Measurements from ENCODE around the gene PMP22.
"Not testable (repeated sequence)": the region's sequence is repeated elsewhere in the genome, so short reads cannot be mapped to it uniquely, and the experiment has no call there.

The PMP22 gene

DNA sequence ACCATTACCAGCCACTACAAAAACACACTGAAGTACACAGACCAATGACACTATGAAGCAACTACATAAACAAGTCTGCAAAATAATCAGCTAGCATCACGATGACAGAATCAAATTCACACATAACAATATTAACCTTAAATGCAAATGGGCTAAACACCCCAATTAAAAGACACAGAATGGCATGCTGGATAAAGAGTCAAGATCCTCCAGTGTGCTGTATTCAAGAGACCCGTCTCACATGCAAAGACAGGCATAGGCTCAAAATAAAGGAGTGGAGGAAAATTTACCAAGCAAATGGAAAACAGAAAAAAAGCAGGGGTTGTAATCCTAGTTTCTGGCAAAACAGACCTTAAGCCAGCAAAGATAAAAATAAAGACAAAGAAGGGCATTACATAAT, 64.6 kb downstream of the PMP22 start:
- not testable (repeated sequence) for DNase-seq

DNA sequence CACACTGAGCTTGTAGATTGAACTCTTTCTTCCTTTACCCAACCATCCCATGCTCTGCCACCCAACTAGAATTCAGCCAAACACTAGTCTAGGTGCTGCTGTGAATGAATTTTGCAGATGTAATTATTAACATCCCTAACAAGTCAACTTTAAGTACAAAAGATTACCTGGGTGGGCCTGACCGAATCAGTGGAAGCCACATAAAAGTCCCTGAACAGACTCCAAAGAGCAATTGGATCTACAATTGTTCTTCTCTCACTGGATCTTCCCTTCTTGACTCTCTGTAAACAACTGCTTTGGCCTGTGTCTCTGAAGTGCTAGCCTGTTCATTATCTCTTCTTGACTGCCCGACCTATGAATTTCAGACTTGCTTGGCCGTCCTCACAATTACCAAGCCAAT, 67.9 kb downstream of the PMP22 start:
- DNase-seq: no peak

DNA sequence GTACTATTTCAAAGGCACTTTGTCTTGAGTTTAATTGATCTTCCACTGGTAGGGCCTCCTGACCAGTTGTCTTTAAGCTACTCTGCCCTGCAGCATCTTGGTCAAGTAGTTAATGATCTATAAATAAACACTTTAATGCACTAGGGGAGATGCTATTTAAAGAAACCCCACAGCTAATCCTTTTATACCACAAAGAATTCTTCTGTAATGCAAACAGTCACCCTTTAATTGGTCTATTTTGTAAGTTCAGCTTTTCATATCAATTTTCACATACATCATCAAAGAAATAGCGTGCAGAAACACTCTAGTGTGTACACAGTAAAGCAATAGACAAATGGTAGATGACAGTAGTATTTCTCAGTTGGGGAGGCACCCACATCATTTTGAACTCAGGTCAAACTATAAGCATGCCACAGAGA, 70.3 kb downstream of the PMP22 start:
- DNase-seq: no peak

DNA sequence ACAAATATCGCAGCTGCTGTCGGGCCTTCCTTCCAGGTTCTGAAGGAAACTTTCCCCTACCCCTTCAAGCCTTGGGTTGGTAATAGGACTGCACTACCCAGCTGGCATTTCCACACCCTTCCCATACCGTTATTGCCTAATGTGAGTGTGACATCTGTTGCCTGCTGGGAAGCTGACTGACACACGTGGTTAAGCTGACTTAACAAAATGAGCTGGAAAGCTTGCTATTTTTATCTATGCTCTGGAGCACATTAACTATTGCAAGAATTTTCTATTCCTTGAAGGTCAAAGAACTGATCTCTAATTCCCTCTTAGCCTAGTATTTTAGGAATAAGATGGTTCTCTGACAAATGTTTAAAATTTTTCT, 79.5 kb downstream of the PMP22 start:
- DNase-seq: no peak

DNA sequence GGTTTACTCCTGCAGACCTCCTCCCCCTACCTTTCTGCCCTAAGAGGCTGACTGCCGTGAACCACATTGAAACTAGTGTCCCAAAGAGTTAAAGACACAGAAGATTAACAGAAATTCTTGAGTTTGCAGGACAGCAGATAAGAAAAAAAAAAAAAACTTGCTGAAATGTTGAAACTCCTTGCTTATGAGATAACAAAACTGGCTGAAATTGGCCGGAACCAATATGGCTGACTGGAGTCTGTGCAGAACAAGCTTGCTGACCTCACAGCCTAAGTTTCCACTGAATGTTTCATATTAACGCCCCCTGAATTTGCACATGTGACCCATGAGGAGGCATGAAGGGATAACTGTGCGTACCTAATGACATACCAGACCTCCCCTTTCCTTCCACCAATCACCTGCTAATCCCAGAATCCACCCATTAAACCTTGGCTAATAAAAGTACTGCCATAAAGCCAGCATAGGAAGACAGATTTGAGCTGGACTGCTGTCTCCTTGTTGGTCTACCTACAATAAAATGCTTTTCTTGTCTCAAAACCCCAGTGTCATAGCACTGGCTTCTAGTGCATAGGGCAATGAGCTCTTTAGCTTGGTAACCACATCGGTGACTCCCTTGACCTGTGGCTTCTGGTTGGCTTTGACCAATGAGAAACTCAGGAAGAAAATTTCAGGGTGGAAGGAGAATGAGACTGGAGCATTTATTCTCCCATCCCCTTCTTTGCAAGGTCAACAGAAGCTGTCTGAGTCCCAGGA, 80.1 kb downstream of the PMP22 start:
- no peak for DNase-seq

DNA sequence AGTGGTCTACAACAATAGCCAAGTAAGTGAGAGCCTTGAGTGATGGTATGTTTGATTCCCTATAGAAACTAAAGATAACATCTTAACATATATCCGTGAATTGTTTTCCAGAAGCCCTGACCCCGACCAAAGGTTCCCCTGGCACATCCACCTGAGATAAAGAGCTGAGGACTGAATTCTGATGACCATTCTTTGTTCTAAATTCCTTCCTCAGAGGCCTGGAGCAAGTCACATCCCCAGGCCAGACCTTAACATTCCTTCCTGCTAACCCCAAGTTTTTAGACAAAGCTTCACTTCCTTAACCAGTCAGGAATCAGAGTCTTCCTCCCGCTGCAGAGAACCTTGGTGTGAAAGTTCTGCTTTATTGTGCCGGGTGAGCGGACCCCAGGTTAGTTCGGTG, 83.3 kb downstream of the PMP22 start:
- DNase-seq: no peak

DNA sequence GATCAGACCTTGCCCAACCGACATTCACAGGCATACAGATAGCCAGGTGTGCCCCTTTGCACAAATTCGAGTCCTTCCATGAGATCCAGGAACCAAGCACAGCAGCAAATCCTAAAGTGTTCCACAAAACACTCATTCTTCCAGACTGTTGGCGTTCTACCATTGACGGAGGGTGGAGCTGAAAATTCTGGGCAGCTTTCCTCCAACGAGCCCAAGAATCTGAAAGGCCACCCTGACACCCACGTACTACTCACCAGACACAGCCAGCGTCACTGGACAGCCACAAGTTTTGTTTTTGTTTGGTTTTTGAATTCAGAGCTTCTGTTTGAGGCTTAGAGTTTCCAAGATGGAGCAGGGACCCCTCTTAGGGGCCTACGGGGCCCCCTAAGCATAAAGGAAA, 83.8 kb downstream of the PMP22 start:
- no peak for DNase-seq

DNA sequence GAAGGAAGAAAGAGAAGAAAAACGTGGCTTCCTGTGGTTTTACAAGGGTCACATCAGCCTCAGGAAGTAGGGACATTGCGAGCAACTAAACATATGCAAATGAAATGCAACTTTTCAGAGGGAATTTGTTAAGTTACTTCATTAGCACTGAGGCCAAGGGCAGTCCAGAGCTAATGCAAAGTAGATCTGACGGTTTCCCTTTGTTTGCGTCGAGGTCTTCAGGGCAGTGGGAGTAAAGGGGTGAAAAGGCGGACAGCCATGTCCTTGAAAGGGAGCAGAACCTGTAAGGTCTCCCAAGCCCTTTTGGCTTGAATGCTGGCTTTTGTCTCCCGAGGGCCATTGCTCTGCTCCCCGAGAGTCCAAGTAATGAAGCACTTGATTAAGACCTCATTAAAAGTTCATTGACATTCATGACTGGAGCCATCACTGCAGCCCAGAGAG, 85.0 kb downstream of the PMP22 start:
- no peak for DNase-seq
